ENCODE results near the gene SLC30A10. TPM values are rescaled to one million over a fixed set of nuclear protein-coding genes. Genes with fewer than 3 reads are reported as not detected.

SLC30A10 gene
- total and polyA plus RNA-seq, 2 of the 13 experiments (the other 11 are each of a cell fraction or from before 2014, with no cell fraction given), result 20.9 to 30.2 TPM

GRCh38 chr1:219945795-219946194 lies 17.4 kb upstream of the SLC30A10 start (continued):
- TF ChIP-seq RBFOX2 (IDR thresholded peaks at IDR 0.05; ENCODE audit: low read depth, low read length) (no peak), ZBTB8A (CRISPR knock-in tag; IDR thresholded peaks at IDR 0.05; ENCODE audit: borderline replicate concordance, low read depth) (no peak)

- peak overlapping the region; percentile 23; the same call in 1 of the 2 replicates for H3K4me2 ChIP-seq (ENCODE audit: low read depth, low read length)
- H3K27me3 ChIP-seq (ENCODE audit: control insufficient read depth in 1 of 2, insufficient read depth in 2 of 2, low read length in 2 of 2), result no peaks in the 10 kb centered on the region
- no peaks in the 10 kb centered on the region for H3K36me3 ChIP-seq (replicated peaks in 1 of 2; ENCODE audit: control insufficient read depth in 1 of 2, insufficient read depth in 2 of 2, low read length in 2 of 2)
- BruUV-seq (replicated peaks), result no TSS peak
- DNase-seq (ENCODE audit: low spot score), result no peak
- intact Hi-C loops (cut with micrococcal nuclease; ENCODE audit: unreplicated experiment) (no loop called here), in situ Hi-C loops (cut with HindIII; ENCODE audit: extremely low pct_ligation_motif_present, low pct_unique_long_range_greater_than_20kb) (no loop called here)
- H3K9ac ChIP-seq (ENCODE audit: insufficient read depth, low read depth, low read length), result no peak overlapping the region
- no peak for FAIRE-seq
- H3K4me1 ChIP-seq (ENCODE audit: insufficient read depth, low read length), result peaks cover 10% of the 10 kb centered on the region
- ATAC-seq, result peak; percentile 84
- H4K20me1 ChIP-seq (ENCODE audit: insufficient read depth, low read length), result no peaks in the 10 kb centered on the region
- ChIA-PET CTCF (ENCODE audit: low intra/inter-chr PET ratio, low total read pairs) (no interaction called here), POLR2A (interaction anchor here (0.9 to 1.0 kb wide), 2 partner anchors 10 to 15 kb away, joined by 3 read pairs; no protein-coding TSS in a partner anchor)
- no peaks in the 10 kb centered on the region for H3K79me2 ChIP-seq (ENCODE audit: insufficient read depth, low read length)
- 3% methylated on average over 2 of the region's 2 CpGs for WGBS (ENCODE audit: low lambda C conversion rate)
- no peaks in the 10 kb centered on the region for H3K9me3 ChIP-seq (ENCODE audit: low read length)
- H2AFZ ChIP-seq (ENCODE audit: low read length), result no peak overlapping the region
- H3K27ac ChIP-seq (ENCODE audit: extremely low read length, insufficient read depth, low read length), result no peak overlapping the region
- TF ChIP-seq CEBPB (IDR thresholded peaks at IDR 0.05; ENCODE audit: borderline replicate concordance, low read depth, low read length) (peak; percentile 24; the same call in 1 of the 2 replicates), GLI4 (CRISPR knock-in tag; IDR thresholded peaks at IDR 0.05; ENCODE audit: borderline replicate concordance) (no peak), HIC2 (CRISPR knock-in tag; IDR thresholded peaks at IDR 0.05; ENCODE audit: low read depth) (peak; percentile 56; the same call in 1 of the 2 replicates), ZBTB37 (CRISPR knock-in tag; IDR thresholded peaks at IDR 0.05) (peak; percentile 54; the same call in 1 of the 2 replicates), ZNF512 (CRISPR knock-in tag; IDR thresholded peaks at IDR 0.05) (peak; percentile 75; the same call in 1 of the 2 replicates), ZNF292 (CRISPR knock-in tag; IDR thresholded peaks at IDR 0.05; ENCODE audit: borderline replicate concordance, low read depth) (peak; percentile 67; the same call in 1 of the 2 replicates), BATF2 (CRISPR knock-in tag; IDR thresholded peaks at IDR 0.05) (no peak)
- H3K4me3 ChIP-seq (replicated peaks in 1 of 3; ENCODE audit: insufficient read depth in 1 of 3, low read depth in 2 of 3, low read length in 3 of 3), result no peak overlapping the region
These were observed 13.1 kb upstream of the SLC30A10 start for GRCh38 chr1:219941179-219942118.
